ENCODE data around the gene TRABD2B. TPM values are rescaled to one million over a fixed set of nuclear protein-coding genes. Genes with fewer than 3 reads are reported as not detected.

TRABD2B gene
- total and polyA plus RNA-seq, 2 donors from 2014 or later = 19.8 to 62.0 TPM

DNA sequence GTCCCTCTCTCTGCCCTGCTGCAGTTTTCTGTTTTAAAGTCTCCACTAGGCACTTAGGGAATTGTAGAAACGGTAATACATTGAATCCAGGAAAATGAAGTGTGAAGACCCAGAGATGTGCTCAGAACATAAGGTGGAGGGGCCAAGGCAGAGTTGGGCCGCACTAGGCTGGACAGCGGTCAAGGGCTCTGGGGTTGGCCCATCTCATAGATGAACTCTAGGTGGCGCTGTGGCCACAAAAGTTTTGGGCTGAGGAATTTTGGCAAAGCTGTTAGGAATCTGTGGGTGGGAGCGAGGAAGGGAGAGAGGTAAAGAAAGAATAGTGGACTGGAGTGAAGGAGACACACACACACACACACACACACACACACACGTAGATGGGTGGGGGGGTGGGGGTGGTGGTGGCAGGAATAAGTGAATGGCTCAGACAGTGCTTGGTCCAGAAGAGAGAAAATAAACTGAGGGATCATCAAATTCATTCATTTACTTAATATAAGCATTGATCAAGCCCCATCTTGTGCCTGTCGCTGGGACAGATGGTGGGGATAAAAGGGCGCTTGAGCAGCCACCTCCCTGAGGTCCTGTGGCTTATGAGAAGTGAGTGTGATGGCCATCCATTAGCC is 258.5 kb downstream of the TRABD2B start:
- no peaks in the 10 kb centered on the region for H3K36me3 ChIP-seq (ENCODE audit: control insufficient read depth in 2 of 3, insufficient read depth in 3 of 3, low read length in 3 of 3)
- FAIRE-seq = no peak

GRCh38 chr1:47732489-47732888 is 264.7 kb downstream of the TRABD2B start:
- no peaks in the 10 kb centered on the region for H3K9me3 ChIP-seq (ENCODE audit: control insufficient read depth in 2 of 3, insufficient read depth in 1 of 3, low read length in 3 of 3)
- TF ChIP-seq CTCF (IDR thresholded peaks at IDR 0.05; ENCODE audit: borderline replicate concordance, extremely low read depth, insufficient read depth) = no peak
- H3K9ac ChIP-seq (ENCODE audit: low read length in 3 of 3) = no peak overlapping the region
- no peaks in the 10 kb centered on the region for H3K36me3 ChIP-seq (ENCODE audit: control insufficient read depth in 2 of 3, insufficient read depth in 3 of 3, low read length in 3 of 3)
- FAIRE-seq (no peak), DNase-seq (no peak)
- peaks cover 2% of the 10 kb centered on the region for H3K27me3 ChIP-seq (ENCODE audit: control insufficient read depth, insufficient read depth, low read length)
- H3K4me3 ChIP-seq (ENCODE audit: low read length in 3 of 3) = no peak overlapping the region
- H3K27ac ChIP-seq (ENCODE audit: low read depth in 2 of 2, low read length in 2 of 2) = no peak overlapping the region
- intact Hi-C loops (cut with DNase I) = no loop called here
- H3K4me1 ChIP-seq (ENCODE audit: control insufficient read depth in 2 of 3, insufficient read depth in 2 of 3, low read depth in 1 of 3, low read length in 3 of 3) = no peaks in the 10 kb centered on the region

More for the DNA sequence above, 258.5 kb downstream of the TRABD2B start:
- H3K4me3 ChIP-seq (ENCODE audit: low read length in 3 of 3) = no peak overlapping the region
- H3K9ac ChIP-seq (ENCODE audit: low read length in 3 of 3) = no peak overlapping the region
- no peak overlapping the region for H3K27ac ChIP-seq (ENCODE audit: low read depth in 2 of 2, low read length in 2 of 2)
- no peaks in the 10 kb centered on the region for H3K9me3 ChIP-seq (ENCODE audit: control insufficient read depth in 2 of 3, insufficient read depth in 1 of 3, low read length in 3 of 3)
- no peaks in the 10 kb centered on the region for H3K4me1 ChIP-seq (ENCODE audit: control insufficient read depth in 2 of 3, insufficient read depth in 2 of 3, low read depth in 1 of 3, low read length in 3 of 3)
- TF ChIP-seq CTCF (IDR thresholded peaks at IDR 0.05; ENCODE audit: borderline replicate concordance, extremely low read depth, insufficient read depth) = peak; percentile 80
- DNase-seq = peak; percentile 76 to 91 (median 79)
- H3K27me3 ChIP-seq (ENCODE audit: control insufficient read depth, insufficient read depth, low read length) = peaks cover 2% of the 10 kb centered on the region
- intact Hi-C loops (cut with DNase I) = no loop called here

DNA sequence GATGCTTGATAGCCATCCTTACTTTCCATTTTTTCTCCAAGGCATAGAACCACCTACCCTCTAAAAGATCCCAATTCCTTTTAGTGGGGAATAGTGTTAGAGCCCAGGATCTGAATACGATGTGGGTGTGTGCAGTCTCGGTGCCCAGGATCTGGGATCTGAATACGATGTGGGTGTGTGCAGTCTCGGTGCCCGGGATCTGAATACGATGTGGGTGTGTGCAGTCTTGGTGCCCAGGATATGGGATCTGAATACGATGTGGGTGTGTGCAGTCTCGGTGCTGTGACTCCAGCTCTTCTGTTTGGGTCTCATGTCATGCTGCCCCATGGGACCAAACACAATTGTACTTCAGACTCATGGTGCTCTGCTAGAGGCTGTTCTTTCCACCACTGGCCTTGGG is 265.5 kb downstream of the TRABD2B start:
- intact Hi-C loops (cut with DNase I) = no loop called here
- DNase-seq = no peak
- Histone ChIP-seq H3K4me3 (ENCODE audit: low read length in 3 of 3) (no peak overlapping the region), H3K9me3 (ENCODE audit: control insufficient read depth in 2 of 3, insufficient read depth in 1 of 3, low read length in 3 of 3) (no peaks in the 10 kb centered on the region), H3K27me3 (ENCODE audit: control insufficient read depth, insufficient read depth, low read length) (peaks cover 2% of the 10 kb centered on the region), H3K4me1 (ENCODE audit: control insufficient read depth in 2 of 3, insufficient read depth in 2 of 3, low read depth in 1 of 3, low read length in 3 of 3) (no peaks in the 10 kb centered on the region), H3K9ac (ENCODE audit: low read length in 3 of 3) (no peak overlapping the region), H3K36me3 (ENCODE audit: control insufficient read depth in 2 of 3, insufficient read depth in 3 of 3, low read length in 3 of 3) (no peaks in the 10 kb centered on the region), H3K27ac (ENCODE audit: low read depth in 2 of 2, low read length in 2 of 2) (no peak overlapping the region)
- TF ChIP-seq CTCF (IDR thresholded peaks at IDR 0.05; ENCODE audit: borderline replicate concordance, extremely low read depth, insufficient read depth) = no peak
- FAIRE-seq = no peak

- Histone ChIP-seq H3K4me1 (ENCODE audit: control insufficient read depth in 2 of 3, insufficient read depth in 2 of 3, low read depth in 1 of 3, low read length in 3 of 3) (peaks cover 0 to 5% (median 0%) of the 10 kb centered on the region in 3 donors), H3K36me3 (ENCODE audit: control insufficient read depth in 2 of 3, insufficient read depth in 3 of 3, low read length in 3 of 3) (no peaks in the 10 kb centered on the region), H3K9me3 (ENCODE audit: control insufficient read depth in 2 of 3, insufficient read depth in 1 of 3, low read length in 3 of 3) (no peaks in the 10 kb centered on the region), H3K9ac (ENCODE audit: low read length in 3 of 3) (no peak overlapping the region), H3K27me3 (ENCODE audit: control insufficient read depth, insufficient read depth, low read length) (no peaks in the 10 kb centered on the region), H3K4me3 (ENCODE audit: low read length in 3 of 3) (no peak overlapping the region), H3K27ac (ENCODE audit: low read depth in 2 of 2, low read length in 2 of 2) (no peak overlapping the region)
- TF ChIP-seq CTCF (IDR thresholded peaks at IDR 0.05; ENCODE audit: borderline replicate concordance, extremely low read depth, insufficient read depth) = no peak
- intact Hi-C loops (cut with DNase I) = loop anchor here (10.0 kb wide), 1 partner anchor 545 kb away; no protein-coding TSS in a partner anchor
- DNase-seq = no peak
- FAIRE-seq = no peak
Measured at GRCh38 chr1:47729685-47730084, 267.5 kb downstream of the TRABD2B start.

Data from kidney (tissue), 14 donors.